Measurements from ENCODE around the gene CCDC102B.
A peak's percentile ranks its signal among the peaks of the same experiment; 100 is the strongest.

CCDC102B gene

GRCh38 chr18:68960355-68960754 lies 162.5 kb downstream of the CCDC102B start:
- Histone ChIP-seq H3K4me1 (ENCODE audit: insufficient read depth, poor library complexity, severe bottlenecking) (no peaks in the 10 kb centered on the region), H3K9me3 (ENCODE audit: severe bottlenecking) (no peaks in the 10 kb centered on the region), H3K4me3 (ENCODE audit: severe bottlenecking) (no peak overlapping the region), H3K27me3 (ENCODE audit: insufficient read depth, poor library complexity, severe bottlenecking) (no peaks in the 10 kb centered on the region), H3K27ac (ENCODE audit: poor library complexity, severe bottlenecking) (no peak overlapping the region), H3K36me3 (ENCODE audit: low read depth) (no peaks in the 10 kb centered on the region)
- DNase-seq (ENCODE audit: low spot score) (no peak), ATAC-seq (ENCODE audit: low read depth) (no peak)
- no peak for TF ChIP-seq CTCF (IDR thresholded peaks at IDR 0.05; ENCODE audit: poor library complexity, severe bottlenecking)

GRCh38 chr18:68962623-68963022 lies 164.7 kb downstream of the CCDC102B start:
- no peak for TF ChIP-seq CTCF (IDR thresholded peaks at IDR 0.05; ENCODE audit: poor library complexity, severe bottlenecking)
- Histone ChIP-seq H3K4me3 (ENCODE audit: severe bottlenecking) (no peak overlapping the region), H3K27me3 (ENCODE audit: insufficient read depth, poor library complexity, severe bottlenecking) (no peaks in the 10 kb centered on the region), H3K27ac (ENCODE audit: poor library complexity, severe bottlenecking) (no peak overlapping the region), H3K4me1 (ENCODE audit: insufficient read depth, poor library complexity, severe bottlenecking) (no peaks in the 10 kb centered on the region), H3K36me3 (ENCODE audit: low read depth) (no peaks in the 10 kb centered on the region), H3K9me3 (ENCODE audit: severe bottlenecking) (no peaks in the 10 kb centered on the region)
- DNase-seq (ENCODE audit: low spot score) = no peak
- ATAC-seq (ENCODE audit: low read depth) = peak; percentile 70; the same call in 2 of the 3 replicates

- Histone ChIP-seq H3K4me3 (ENCODE audit: severe bottlenecking) (no peak overlapping the region), H3K27me3 (ENCODE audit: insufficient read depth, poor library complexity, severe bottlenecking) (no peaks in the 10 kb centered on the region), H3K27ac (ENCODE audit: poor library complexity, severe bottlenecking) (no peak overlapping the region), H3K9me3 (ENCODE audit: severe bottlenecking) (no peaks in the 10 kb centered on the region), H3K36me3 (ENCODE audit: low read depth) (no peaks in the 10 kb centered on the region), H3K4me1 (ENCODE audit: insufficient read depth, poor library complexity, severe bottlenecking) (no peaks in the 10 kb centered on the region)
- DNase-seq (ENCODE audit: low spot score) (no peak), ATAC-seq (ENCODE audit: low read depth) (no peak)
- TF ChIP-seq CTCF (IDR thresholded peaks at IDR 0.05; ENCODE audit: poor library complexity, severe bottlenecking) = no peak
Observed at GRCh38 chr18:68965817-68966216, 167.9 kb downstream of the CCDC102B start.

- DNase-seq (ENCODE audit: low spot score) = no peak
- Histone ChIP-seq H3K4me1 (ENCODE audit: insufficient read depth, poor library complexity, severe bottlenecking) (no peaks in the 10 kb centered on the region), H3K9me3 (ENCODE audit: severe bottlenecking) (no peaks in the 10 kb centered on the region), H3K4me3 (ENCODE audit: severe bottlenecking) (no peak overlapping the region), H3K27ac (ENCODE audit: poor library complexity, severe bottlenecking) (no peak overlapping the region), H3K36me3 (ENCODE audit: low read depth) (no peaks in the 10 kb centered on the region), H3K27me3 (ENCODE audit: insufficient read depth, poor library complexity, severe bottlenecking) (no peaks in the 10 kb centered on the region)
- ATAC-seq (ENCODE audit: low read depth) = no peak
- no peak for TF ChIP-seq CTCF (IDR thresholded peaks at IDR 0.05; ENCODE audit: poor library complexity, severe bottlenecking)
Observed at GRCh38 chr18:68969027-68969426, 171.1 kb downstream of the CCDC102B start.

- no peak for TF ChIP-seq CTCF (IDR thresholded peaks at IDR 0.05; ENCODE audit: poor library complexity, severe bottlenecking)
- DNase-seq (ENCODE audit: low spot score) = no peak
- no peaks in the 10 kb centered on the region for H3K9me3 ChIP-seq (ENCODE audit: severe bottlenecking)
- H3K27me3 ChIP-seq (ENCODE audit: insufficient read depth, poor library complexity, severe bottlenecking) = no peaks in the 10 kb centered on the region
- no peaks in the 10 kb centered on the region for H3K4me1 ChIP-seq (ENCODE audit: insufficient read depth, poor library complexity, severe bottlenecking)
- ATAC-seq (ENCODE audit: low read depth) = peak; percentile 41; the same call in 1 of the 3 replicates
- no peak overlapping the region for H3K27ac ChIP-seq (ENCODE audit: poor library complexity, severe bottlenecking)
- H3K4me3 ChIP-seq (ENCODE audit: severe bottlenecking) = no peak overlapping the region
- no peaks in the 10 kb centered on the region for H3K36me3 ChIP-seq (ENCODE audit: low read depth)
Observed at GRCh38 chr18:68972176-68972575, 174.3 kb downstream of the CCDC102B start.

Measured in RWPE2 (cell line).